Lower lobe of right lung (tissue), 2 donors: Measurements from ENCODE around the gene C2orf92. TPM values are rescaled to one million over a fixed set of nuclear protein-coding genes. Genes with fewer than 3 reads are reported as not detected.
A peak's percentile ranks its signal among the peaks of the same experiment; 100 is the strongest.

Source experiments
- ATAC-seq, 2 donors: fragments of 200-7000 bp; cut with Tn5 transposase; one replicate each; pipeline ENCODE4 v1.9.1; 2020 to 2022; ENCODE audit warnings: mild to moderate bottlenecking in 2 of 2, moderate library complexity in 2 of 2
- DNase-seq: peaks from one replicate; pipeline ENCODE4 v3.0.0-alpha.2; 2020
- H3K27ac ChIP-seq: fragments of 200-600 bp; one replicate; pipeline ENCODE4 v1.8.0; 2022
- H3K27me3 ChIP-seq: fragments of 200-600 bp; one replicate; pipeline ENCODE4 v1.8.0; 2022; ENCODE audit warnings: low read depth
- H3K36me3 ChIP-seq: fragments of 200-600 bp; one replicate; pipeline ENCODE4 v1.8.0; 2022; ENCODE audit warnings: mild to moderate bottlenecking
- H3K4me1 ChIP-seq: fragments of 200-600 bp; one replicate; pipeline ENCODE4 v1.8.0; 2022
- H3K4me3 ChIP-seq: fragments of 200-600 bp; one replicate; pipeline ENCODE4 v1.8.0; 2022; ENCODE audit warnings: mild to moderate bottlenecking
- H3K9me3 ChIP-seq: fragments of 200-600 bp; one replicate; pipeline ENCODE4 v1.8.0; 2022
- intact Hi-C: fragments of 100-400 bp; cut with DNase I; formaldehyde crosslinking; loops from one replicate; pipeline ENCODE4 v1.11.0; 2022
- total RNA-seq: library from RNA; stranded (reverse); fragmentation: NEBNext Ultra II Directional; extraction: Animal tissue kit (Norgen Biotek cat#: 25700); gene quantifications from one replicate; pipeline ENCODE4 v1.2.1, GENCODE V29; 2021
- TF ChIP-seq, protein P1 (sequence below): fragments of 200-600 bp; IDR thresholded peaks from one replicate; pipeline ENCODE4 v1.8.0; 2022; ENCODE audit warnings: antibody characterized with exemption, mild to moderate bottlenecking
- donor health status: DM: no; HTN: yes; CAD: no; lungs with severe emphysema.

C2orf92 gene
- total RNA-seq, 1 donor from 2014 or later, result 15.1 TPM

DNA sequence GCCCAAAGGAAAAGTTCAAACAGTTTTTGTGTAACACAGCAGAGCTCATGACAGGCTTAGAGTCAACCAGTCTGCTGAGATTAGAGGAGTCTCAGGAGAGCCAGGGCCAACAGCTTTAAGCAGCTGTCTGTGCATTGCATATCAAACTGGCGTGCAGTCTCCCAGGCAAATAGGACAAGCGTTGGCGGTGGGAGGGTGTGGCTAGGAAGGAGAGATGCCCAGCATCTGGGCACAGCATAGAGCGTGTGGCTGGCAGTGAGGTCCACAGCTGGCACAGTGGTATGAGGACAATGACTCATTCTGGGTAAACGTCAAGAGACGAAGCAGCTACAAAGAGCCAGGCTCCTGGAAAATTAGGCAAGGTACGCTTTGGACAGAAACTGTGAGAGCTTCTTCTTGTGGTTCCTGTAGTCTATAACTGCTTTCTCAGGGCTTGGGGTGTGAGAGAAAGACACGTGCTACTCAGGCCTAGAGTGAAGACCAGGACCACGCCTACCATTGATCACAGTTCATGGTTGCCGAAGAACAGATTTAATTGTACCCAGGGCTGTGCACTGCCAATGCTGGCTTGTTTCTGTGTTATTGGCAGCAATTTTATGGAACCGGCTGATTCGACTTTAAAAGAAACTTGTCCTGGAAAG, 58.7 kb downstream of the C2orf92 start:
- Histone ChIP-seq H3K9me3 (peaks cover 8% of the 10 kb centered on the region), H3K4me3 (no peak overlapping the region), H3K4me1 (no peaks in the 10 kb centered on the region), H3K27ac (no peak overlapping the region), H3K27me3 (peaks cover 15% of the 10 kb centered on the region), H3K36me3 (no peaks in the 10 kb centered on the region)
- peak; percentile 37 to 51 for ATAC-seq
- intact Hi-C loops, result no loop called here
- TF ChIP-seq, protein P1, sequence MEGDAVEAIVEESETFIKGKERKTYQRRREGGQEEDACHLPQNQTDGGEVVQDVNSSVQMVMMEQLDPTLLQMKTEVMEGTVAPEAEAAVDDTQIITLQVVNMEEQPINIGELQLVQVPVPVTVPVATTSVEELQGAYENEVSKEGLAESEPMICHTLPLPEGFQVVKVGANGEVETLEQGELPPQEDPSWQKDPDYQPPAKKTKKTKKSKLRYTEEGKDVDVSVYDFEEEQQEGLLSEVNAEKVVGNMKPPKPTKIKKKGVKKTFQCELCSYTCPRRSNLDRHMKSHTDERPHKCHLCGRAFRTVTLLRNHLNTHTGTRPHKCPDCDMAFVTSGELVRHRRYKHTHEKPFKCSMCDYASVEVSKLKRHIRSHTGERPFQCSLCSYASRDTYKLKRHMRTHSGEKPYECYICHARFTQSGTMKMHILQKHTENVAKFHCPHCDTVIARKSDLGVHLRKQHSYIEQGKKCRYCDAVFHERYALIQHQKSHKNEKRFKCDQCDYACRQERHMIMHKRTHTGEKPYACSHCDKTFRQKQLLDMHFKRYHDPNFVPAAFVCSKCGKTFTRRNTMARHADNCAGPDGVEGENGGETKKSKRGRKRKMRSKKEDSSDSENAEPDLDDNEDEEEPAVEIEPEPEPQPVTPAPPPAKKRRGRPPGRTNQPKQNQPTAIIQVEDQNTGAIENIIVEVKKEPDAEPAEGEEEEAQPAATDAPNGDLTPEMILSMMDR, result no peak
- DNase-seq, result no peak

GRCh38 chr2:97730245-97730644, 60.7 kb downstream of the C2orf92 start:
- DNase-seq, result no peak
- TF ChIP-seq, protein P1, result no peak
- no peak for ATAC-seq
- no peaks in the 10 kb centered on the region for H3K4me1 ChIP-seq
- intact Hi-C loops, result no loop called here
- H3K36me3 ChIP-seq, result no peaks in the 10 kb centered on the region
- no peaks in the 10 kb centered on the region for H3K27me3 ChIP-seq
- H3K4me3 ChIP-seq, result no peak overlapping the region
- H3K9me3 ChIP-seq, result peaks cover 8% of the 10 kb centered on the region
- no peak overlapping the region for H3K27ac ChIP-seq

GRCh38 chr2:97731274-97732020, 61.9 kb downstream of the C2orf92 start:
- no peak for ATAC-seq

GRCh38 chr2:97732436-97733340, 63.2 kb downstream of the C2orf92 start:
- DNase-seq, result no peak
- no peak for ATAC-seq
- TF ChIP-seq, protein P1, result no peak

More at GRCh38 chr2:97731274-97732020, 61.9 kb downstream of the C2orf92 start:
- peaks cover 8% of the 10 kb centered on the region for H3K9me3 ChIP-seq
- intact Hi-C loops, result no loop called here
- H3K4me3 ChIP-seq, result no peak overlapping the region
- no peak for DNase-seq
- H3K36me3 ChIP-seq, result no peaks in the 10 kb centered on the region
- H3K4me1 ChIP-seq, result no peaks in the 10 kb centered on the region
- TF ChIP-seq, protein P1, result no peak
- no peaks in the 10 kb centered on the region for H3K27me3 ChIP-seq
- no peak overlapping the region for H3K27ac ChIP-seq

GRCh38 chr2:97733341-97734035, 64.0 kb downstream of the C2orf92 start:
- TF ChIP-seq, protein P1, result no peak
- no peak for DNase-seq
- no peak for ATAC-seq

More at GRCh38 chr2:97732436-97733340, 63.2 kb downstream of the C2orf92 start:
- no peaks in the 10 kb centered on the region for H3K4me1 ChIP-seq
- no peaks in the 10 kb centered on the region for H3K36me3 ChIP-seq
- no peak overlapping the region for H3K27ac ChIP-seq
- peaks cover 8% of the 10 kb centered on the region for H3K9me3 ChIP-seq
- intact Hi-C loops, result no loop called here
- no peak overlapping the region for H3K4me3 ChIP-seq
- H3K27me3 ChIP-seq, result no peaks in the 10 kb centered on the region

More at GRCh38 chr2:97733341-97734035, 64.0 kb downstream of the C2orf92 start:
- Histone ChIP-seq H3K4me3 (no peak overlapping the region), H3K27me3 (no peaks in the 10 kb centered on the region), H3K9me3 (peaks cover 8% of the 10 kb centered on the region), H3K4me1 (no peaks in the 10 kb centered on the region), H3K27ac (no peak overlapping the region), H3K36me3 (no peaks in the 10 kb centered on the region)
- intact Hi-C loops, result no loop called here
